Neural cell (in vitro differentiated cells): ENCODE results near the gene CTNNBL1. TPM values are rescaled to one million over a fixed set of nuclear protein-coding genes. Genes with fewer than 3 reads are reported as not detected.

ENCODE experiments used
- H2AFZ ChIP-seq: fragments of 200-600, 300-800 bp; sonication (generic), shearing (Covaris generic); 2 replicates; pipeline ENCODE4 v1.6.0; 2014; ENCODE audit warnings: low read depth, mild to moderate bottlenecking, antibody characterized with exemption, low read length, moderate library complexity
- H3F3A ChIP-seq: fragments of 200-600 bp; shearing (Covaris generic); 2 replicates; pipeline ENCODE4 v1.6.1; 2016; ENCODE audit warnings: mild to moderate bottlenecking, moderate library complexity, mixed read lengths, antibody characterized with exemption, low read length; ENCODE audit not compliant: insufficient read depth, poor library complexity, severe bottlenecking
- H3K27ac ChIP-seq: fragments of 200-600, 300-800 bp; sonication (generic), shearing (Covaris generic); 2 replicates; pipeline ENCODE4 v1.5.1; 2014; ENCODE audit warnings: mild to moderate bottlenecking, low read length, moderate library complexity
- H3K27me3 ChIP-seq: fragments of 300-800, 200-600 bp; sonication (generic), shearing (Covaris generic); 2 replicates; pipeline ENCODE4 v1.6.0; 2014; ENCODE audit warnings: mild to moderate bottlenecking, low read depth, low read length, moderate library complexity; ENCODE audit not compliant: insufficient read depth
- H3K36me3 ChIP-seq: fragments of 300-800, 200-600 bp; sonication (generic), shearing (Covaris generic); 2 replicates; pipeline ENCODE4 v1.5.1; 2014; ENCODE audit warnings: mild to moderate bottlenecking, antibody characterized with exemption, low read length, moderate library complexity; ENCODE audit not compliant: insufficient read depth
- H3K4me2 ChIP-seq: fragments of 300-800, 200-600 bp; sonication (generic), shearing (Covaris generic); 2 replicates; pipeline ENCODE4 v1.6.0; 2014; ENCODE audit warnings: mild to moderate bottlenecking, low read length
- H3K4me3 ChIP-seq: fragments of 300-800, 200-600 bp; sonication (generic), shearing (Covaris generic); 2 replicates; pipeline ENCODE4 v1.5.1; 2014; ENCODE audit warnings: mild to moderate bottlenecking, low read length, moderate library complexity
- H3K79me2 ChIP-seq: fragments of 200-600 bp; shearing (Covaris generic); replicated peaks from 2 replicates; pipeline ENCODE4 v1.6.0; 2014; ENCODE audit warnings: mild to moderate bottlenecking, low read length, moderate library complexity; ENCODE audit not compliant: insufficient read depth
- H3K9ac ChIP-seq: fragments of 300-800, 200-600 bp; sonication (generic), shearing (Covaris generic); 2 replicates; pipeline ENCODE4 v1.6.1; 2016; ENCODE audit warnings: mild to moderate bottlenecking, low read length, mixed read lengths
- H3K9me2 ChIP-seq: fragments of 200-600 bp; shearing (Covaris generic); 2 replicates; pipeline ENCODE4 v1.6.1; 2016; ENCODE audit warnings: mild to moderate bottlenecking, low read length, mixed read lengths; ENCODE audit not compliant: insufficient read depth
- H3K9me3 ChIP-seq: fragments of 200-600, 300-800 bp; sonication (generic), shearing (Covaris generic); 2 replicates; pipeline ENCODE4 v1.6.1; 2016; ENCODE audit warnings: mild to moderate bottlenecking, mixed run types, low read length, moderate library complexity, mixed read lengths
- H4K20me1 ChIP-seq: fragments of 200-600 bp; shearing (Covaris generic); 2 replicates; pipeline ENCODE4 v1.6.1; 2016; ENCODE audit warnings: mild to moderate bottlenecking, mixed run types; ENCODE audit not compliant: insufficient read depth
- EP300 ChIP-seq: fragments of 450-650 bp; conservative IDR thresholded peaks from 2 replicates; pipeline ENCODE4 v1.6.1; 2014; ENCODE audit warnings: antibody characterized with exemption, mild to moderate bottlenecking, moderate library complexity; ENCODE audit not compliant: poor library complexity, severe bottlenecking
- EZH2 ChIP-seq: fragments of 200-600, 300-800 bp; shearing (Covaris generic), sonication (generic); IDR thresholded peaks from 2 replicates; pipeline ENCODE4 v1.6.1; 2014; ENCODE audit warnings: antibody characterized with exemption, low read length, borderline replicate concordance, mild to moderate bottlenecking; ENCODE audit not compliant: insufficient read depth, poor library complexity, severe bottlenecking
- MXI1 ChIP-seq: fragments of 450-650 bp; conservative IDR thresholded peaks from 2 replicates; pipeline ENCODE4 v1.6.1; 2014; ENCODE audit warnings: antibody characterized with exemption, mild to moderate bottlenecking; ENCODE audit not compliant: poor library complexity, severe bottlenecking
- POLR2AphosphoS5 ChIP-seq: IDR thresholded peaks from 2 replicates; pipeline ENCODE4 v1.6.1; 2012
- RAD21 ChIP-seq: fragments of 450-650 bp; conservative IDR thresholded peaks from 2 replicates; pipeline ENCODE4 v1.6.1; 2014; ENCODE audit warnings: antibody characterized with exemption, mild to moderate bottlenecking, moderate library complexity
- REST ChIP-seq: IDR thresholded peaks from 2 replicates; pipeline ENCODE4 v1.6.1; 2012; ENCODE audit warnings: borderline replicate concordance
- TAF1 ChIP-seq: IDR thresholded peaks from 2 replicates; pipeline ENCODE4 v1.6.1; 2012; ENCODE audit warnings: low read depth
- polyA plus RNA-seq: library from polyadenylated mRNA; depleted of rRNA; stranded (reverse); fragments of >200 nt; gene quantifications from 2 replicates; pipeline ENCODE4 v1.2.3, GENCODE V29; 2014
- TF ChIP-seq, protein P1 (sequence below): fragments of 450-650 bp; IDR thresholded peaks from 2 replicates; pipeline ENCODE4 v1.5.1; 2014; ENCODE audit warnings: antibody characterized with exemption, mild to moderate bottlenecking, moderate library complexity; ENCODE audit not compliant: poor library complexity, severe bottlenecking

Gene CTNNBL1
- polyA plus RNA-seq, 1 donor from 2014 or later = 32.6 TPM

GRCh38 chr20:37801921-37802320 is 108.1 kb downstream of the CTNNBL1 start:
- Histone ChIP-seq H3K9me2 (no peaks in the 10 kb centered on the region), H3K4me3 (no peak overlapping the region), H3F3A (no peaks in the 10 kb centered on the region), H3K9ac (no peak overlapping the region), H3K27ac (no peak overlapping the region), H3K79me2 (no peaks in the 10 kb centered on the region), H3K27me3 (no peaks in the 10 kb centered on the region), H2AFZ (no peak overlapping the region), H3K9me3 (no peaks in the 10 kb centered on the region), H3K4me2 (no peak overlapping the region), H3K36me3 (no peaks in the 10 kb centered on the region), H4K20me1 (no peaks in the 10 kb centered on the region)
- no peak for TF ChIP-seq RAD21
- TF ChIP-seq EZH2 = no peak
- no peak for TF ChIP-seq EP300

DNA sequence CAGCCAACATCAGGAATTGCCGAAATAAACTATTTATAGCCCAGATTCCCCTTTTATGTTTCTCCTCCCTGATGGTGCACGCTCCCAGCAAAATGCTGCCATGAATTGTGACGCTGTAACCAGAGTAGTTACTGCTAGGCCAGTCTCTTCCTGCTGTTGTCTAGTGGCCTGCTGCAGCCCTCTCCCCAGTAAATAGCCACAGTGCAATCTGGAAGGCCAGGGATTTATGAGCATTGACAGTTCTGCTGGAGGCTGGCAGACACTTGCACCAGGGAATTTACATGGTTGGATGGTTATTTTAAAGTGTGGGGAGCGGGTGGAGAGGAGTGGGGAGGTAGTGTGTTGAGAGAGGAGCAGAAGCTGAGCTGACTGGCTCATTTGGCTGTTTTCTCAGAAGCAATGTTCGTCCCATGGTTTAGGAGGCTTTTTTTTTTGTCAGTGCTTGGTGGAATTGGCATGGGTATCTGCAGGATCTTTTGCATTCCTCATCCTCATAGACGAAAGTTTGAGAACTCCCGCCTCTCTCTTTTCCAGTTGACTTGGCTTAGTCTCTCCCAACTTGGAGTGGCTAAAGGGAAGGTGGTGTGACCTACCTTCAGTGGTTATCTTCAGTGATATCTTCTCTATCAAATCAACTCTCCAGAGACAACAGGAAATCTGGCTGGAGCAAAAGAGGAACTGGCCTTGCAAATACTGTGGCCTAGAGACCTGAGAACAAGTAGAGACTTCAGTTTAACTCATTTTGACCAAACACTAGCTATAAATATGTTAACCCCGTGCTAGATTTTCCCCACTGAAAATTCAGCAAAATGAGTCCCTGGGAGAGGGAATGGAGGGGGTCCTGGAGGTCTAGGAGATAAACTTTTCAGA is 109.8 kb downstream of the CTNNBL1 start:
- Histone ChIP-seq H4K20me1 (no peaks in the 10 kb centered on the region), H3K36me3 (no peaks in the 10 kb centered on the region), H3K79me2 (no peaks in the 10 kb centered on the region), H3K9ac (no peak overlapping the region), H2AFZ (no peak overlapping the region), H3K9me3 (no peaks in the 10 kb centered on the region), H3K27ac (no peak overlapping the region), H3K4me2 (no peak overlapping the region), H3K27me3 (no peaks in the 10 kb centered on the region), H3K4me3 (no peak overlapping the region), H3F3A (no peaks in the 10 kb centered on the region), H3K9me2 (no peaks in the 10 kb centered on the region)
- TF ChIP-seq REST = no peak
- TF ChIP-seq POLR2AphosphoS5 = no peak
- TF ChIP-seq, protein P1, sequence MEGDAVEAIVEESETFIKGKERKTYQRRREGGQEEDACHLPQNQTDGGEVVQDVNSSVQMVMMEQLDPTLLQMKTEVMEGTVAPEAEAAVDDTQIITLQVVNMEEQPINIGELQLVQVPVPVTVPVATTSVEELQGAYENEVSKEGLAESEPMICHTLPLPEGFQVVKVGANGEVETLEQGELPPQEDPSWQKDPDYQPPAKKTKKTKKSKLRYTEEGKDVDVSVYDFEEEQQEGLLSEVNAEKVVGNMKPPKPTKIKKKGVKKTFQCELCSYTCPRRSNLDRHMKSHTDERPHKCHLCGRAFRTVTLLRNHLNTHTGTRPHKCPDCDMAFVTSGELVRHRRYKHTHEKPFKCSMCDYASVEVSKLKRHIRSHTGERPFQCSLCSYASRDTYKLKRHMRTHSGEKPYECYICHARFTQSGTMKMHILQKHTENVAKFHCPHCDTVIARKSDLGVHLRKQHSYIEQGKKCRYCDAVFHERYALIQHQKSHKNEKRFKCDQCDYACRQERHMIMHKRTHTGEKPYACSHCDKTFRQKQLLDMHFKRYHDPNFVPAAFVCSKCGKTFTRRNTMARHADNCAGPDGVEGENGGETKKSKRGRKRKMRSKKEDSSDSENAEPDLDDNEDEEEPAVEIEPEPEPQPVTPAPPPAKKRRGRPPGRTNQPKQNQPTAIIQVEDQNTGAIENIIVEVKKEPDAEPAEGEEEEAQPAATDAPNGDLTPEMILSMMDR = no peak
- TF ChIP-seq RAD21 = no peak
- no peak for TF ChIP-seq MXI1
- TF ChIP-seq TAF1 = no peak
